Brain microvascular endothelial cell (primary cell): ENCODE results near the gene ERC1.

Experiments used
- DNase-seq: peaks from one replicate; pipeline ENCODE4 v3.0.0-alpha.2; 2020
- H3K27ac ChIP-seq: fragments of 250-450 bp; sonication (Bioruptor Pico); 2 replicates; pipeline ENCODE4 v1.5.1; 2020; ENCODE audit warnings: mild to moderate bottlenecking, moderate library complexity
- H3K27me3 ChIP-seq: fragments of 250-450 bp; sonication (Bioruptor Pico); replicated peaks from 2 replicates; pipeline ENCODE4 v1.5.1; 2020; ENCODE audit warnings: mild to moderate bottlenecking
- H3K36me3 ChIP-seq: fragments of 250-450 bp; sonication (Bioruptor Pico); replicated peaks from 2 replicates; pipeline ENCODE4 v1.5.1; 2020; ENCODE audit warnings: mild to moderate bottlenecking
- H3K4me3 ChIP-seq: 2 replicates; pipeline ENCODE4 v1.5.1; 2011; ENCODE audit warnings: low read depth, mild to moderate bottlenecking, control low read depth, low read length, moderate library complexity
- in situ Hi-C: cut with HindIII; loops from 2 replicates; pipeline ENCODE4 v1.10.0; 2017; ENCODE audit warnings: low sequenced_read_pairs, low pct_ligation_motif_present
- TF ChIP-seq, protein P1 (sequence below): IDR thresholded peaks from 2 replicates; pipeline ENCODE4 v1.5.1; 2011; ENCODE audit warnings: low read depth, mild to moderate bottlenecking, moderate library complexity, low read length, control low read depth, inconsistent platforms; ENCODE audit errors: missing control alignments

Gene ERC1

DNA sequence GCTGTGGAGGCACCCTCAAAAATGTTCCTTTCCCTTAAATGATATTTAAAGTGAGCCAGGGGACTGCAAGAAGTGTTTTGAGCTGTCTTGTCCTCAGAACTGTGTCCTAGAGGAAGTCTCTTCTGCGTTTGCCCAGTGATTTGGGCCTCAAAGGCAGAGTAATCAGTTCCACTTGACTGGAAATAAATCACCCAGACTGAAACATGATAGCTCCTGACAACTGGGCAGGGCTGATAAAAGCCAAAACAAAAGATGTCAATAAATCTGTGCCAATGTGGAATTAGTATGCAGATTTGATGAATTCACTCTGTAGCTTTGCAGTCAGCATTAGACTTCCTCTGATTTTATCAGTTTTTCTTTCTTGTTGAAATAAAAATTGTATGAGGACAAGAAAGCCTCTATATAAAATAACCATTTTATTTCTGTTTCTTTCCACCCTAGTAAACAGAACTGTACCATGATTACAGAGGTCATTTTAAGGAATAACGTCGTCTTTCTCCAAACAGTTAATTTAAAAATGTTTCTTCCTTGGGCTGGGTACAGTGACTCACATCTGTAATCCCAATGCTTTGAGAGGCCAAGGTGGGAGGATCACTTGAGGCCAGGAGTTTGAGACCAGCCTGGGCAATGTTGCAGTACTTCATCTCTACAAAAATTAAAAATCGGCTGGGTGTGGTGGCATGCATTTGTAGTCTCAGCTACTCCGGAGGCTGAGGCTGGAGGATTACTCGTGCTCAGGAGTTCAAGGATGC lies 180.8 kb downstream of the ERC1 start:
- H3K36me3 ChIP-seq, result no peaks in the 10 kb centered on the region
- DNase-seq, result no peak
- H3K27me3 ChIP-seq, result no peaks in the 10 kb centered on the region
- TF ChIP-seq, protein P1, sequence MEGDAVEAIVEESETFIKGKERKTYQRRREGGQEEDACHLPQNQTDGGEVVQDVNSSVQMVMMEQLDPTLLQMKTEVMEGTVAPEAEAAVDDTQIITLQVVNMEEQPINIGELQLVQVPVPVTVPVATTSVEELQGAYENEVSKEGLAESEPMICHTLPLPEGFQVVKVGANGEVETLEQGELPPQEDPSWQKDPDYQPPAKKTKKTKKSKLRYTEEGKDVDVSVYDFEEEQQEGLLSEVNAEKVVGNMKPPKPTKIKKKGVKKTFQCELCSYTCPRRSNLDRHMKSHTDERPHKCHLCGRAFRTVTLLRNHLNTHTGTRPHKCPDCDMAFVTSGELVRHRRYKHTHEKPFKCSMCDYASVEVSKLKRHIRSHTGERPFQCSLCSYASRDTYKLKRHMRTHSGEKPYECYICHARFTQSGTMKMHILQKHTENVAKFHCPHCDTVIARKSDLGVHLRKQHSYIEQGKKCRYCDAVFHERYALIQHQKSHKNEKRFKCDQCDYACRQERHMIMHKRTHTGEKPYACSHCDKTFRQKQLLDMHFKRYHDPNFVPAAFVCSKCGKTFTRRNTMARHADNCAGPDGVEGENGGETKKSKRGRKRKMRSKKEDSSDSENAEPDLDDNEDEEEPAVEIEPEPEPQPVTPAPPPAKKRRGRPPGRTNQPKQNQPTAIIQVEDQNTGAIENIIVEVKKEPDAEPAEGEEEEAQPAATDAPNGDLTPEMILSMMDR, result no peak
- no peak overlapping the region for H3K27ac ChIP-seq
- in situ Hi-C loops, result no loop called here
- no peak overlapping the region for H3K4me3 ChIP-seq

DNA sequence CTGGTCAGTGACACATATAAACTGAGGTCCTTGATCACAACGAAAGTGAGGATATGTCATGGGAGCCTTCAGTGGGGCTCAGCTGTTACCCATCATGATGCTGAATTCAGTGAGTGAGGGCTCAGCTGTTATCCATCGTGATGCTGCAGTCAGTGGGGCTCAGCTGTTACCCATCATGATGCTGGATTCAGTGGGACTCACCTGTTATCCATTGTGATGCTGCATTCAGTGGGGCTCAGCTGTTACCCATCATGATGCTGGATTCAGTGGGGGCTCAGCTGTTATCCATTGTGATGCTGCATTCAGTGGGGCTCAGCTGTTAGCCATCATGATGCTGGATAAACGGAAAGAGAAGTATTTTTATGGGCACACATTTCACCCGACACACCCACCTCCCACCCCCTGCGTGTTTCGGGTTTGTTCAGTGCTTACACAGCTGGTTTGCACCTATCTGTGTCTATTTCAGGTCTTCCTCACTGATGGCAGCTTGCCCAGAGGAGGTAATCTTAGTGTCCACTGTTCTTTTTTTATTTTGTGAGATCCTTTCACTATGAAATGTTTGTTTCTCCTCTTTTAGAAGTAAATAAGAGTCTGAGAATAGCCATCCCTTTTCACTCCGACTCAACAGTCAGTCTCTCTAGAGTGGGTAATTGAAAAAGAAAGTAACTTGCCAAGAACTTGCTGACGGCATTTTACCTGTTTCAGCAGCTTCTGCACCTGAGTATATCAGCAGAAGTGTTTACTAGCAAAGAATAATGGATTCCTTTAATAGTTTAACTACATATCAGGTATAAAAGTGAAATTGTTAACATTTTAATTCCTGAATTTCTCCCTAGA lies 183.0 kb downstream of the ERC1 start:
- in situ Hi-C loops, result no loop called here
- TF ChIP-seq, protein P1, result no peak
- no peak for DNase-seq

DNA sequence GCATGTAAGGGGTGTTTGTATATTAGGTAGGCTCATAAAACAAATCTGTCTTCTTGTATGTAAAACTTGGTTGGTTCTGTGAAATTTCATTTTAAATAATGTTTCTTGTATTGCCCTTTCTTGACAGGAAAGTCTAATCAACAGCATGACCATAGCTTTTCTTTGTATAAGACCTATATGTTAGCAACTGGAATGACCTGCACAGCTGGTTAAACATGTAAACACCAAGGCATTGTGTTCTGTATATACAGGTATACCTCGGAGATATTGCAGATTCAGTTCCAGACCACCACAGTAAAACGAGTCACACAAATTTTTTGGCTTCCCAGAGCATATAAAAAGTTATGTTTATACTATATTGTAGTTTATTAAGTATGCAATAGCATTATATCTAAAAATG lies 183.6 kb downstream of the ERC1 start:
- no peak for DNase-seq
- H3K4me3 ChIP-seq, result no peak overlapping the region
- TF ChIP-seq, protein P1, result no peak
- in situ Hi-C loops, result no loop called here
- no peaks in the 10 kb centered on the region for H3K36me3 ChIP-seq
- no peaks in the 10 kb centered on the region for H3K27me3 ChIP-seq
- no peak overlapping the region for H3K27ac ChIP-seq

More for the DNA sequence above, 183.0 kb downstream of the ERC1 start:
- Histone ChIP-seq H3K4me3 (no peak overlapping the region), H3K27me3 (no peaks in the 10 kb centered on the region), H3K27ac (no peak overlapping the region), H3K36me3 (no peaks in the 10 kb centered on the region)

DNA sequence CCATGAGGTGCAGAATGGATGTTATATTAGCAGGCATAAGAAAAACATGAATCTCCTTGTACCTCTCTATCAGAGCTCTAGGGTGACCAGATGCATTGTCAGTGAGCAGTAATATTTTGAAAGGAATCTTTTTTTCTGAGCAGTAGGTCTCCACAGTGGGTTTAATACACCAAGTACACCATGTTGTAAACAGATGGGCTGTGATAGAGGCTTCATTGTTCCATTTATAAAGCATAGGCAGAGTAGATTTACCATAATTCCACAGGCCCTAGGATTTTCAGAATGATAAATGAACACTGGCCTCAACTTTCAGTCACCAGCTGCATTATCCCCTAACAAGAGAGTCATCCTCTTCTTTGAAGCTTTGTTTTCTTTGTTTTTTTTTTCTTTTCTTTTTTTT lies 185.2 kb downstream of the ERC1 start:
- peaks cover 2% of the 10 kb centered on the region for H3K36me3 ChIP-seq
- in situ Hi-C loops, result no loop called here
- no peak overlapping the region for H3K4me3 ChIP-seq
- H3K27me3 ChIP-seq, result no peaks in the 10 kb centered on the region
- H3K27ac ChIP-seq, result no peak overlapping the region
- TF ChIP-seq, protein P1, result no peak
- no peak for DNase-seq

DNA sequence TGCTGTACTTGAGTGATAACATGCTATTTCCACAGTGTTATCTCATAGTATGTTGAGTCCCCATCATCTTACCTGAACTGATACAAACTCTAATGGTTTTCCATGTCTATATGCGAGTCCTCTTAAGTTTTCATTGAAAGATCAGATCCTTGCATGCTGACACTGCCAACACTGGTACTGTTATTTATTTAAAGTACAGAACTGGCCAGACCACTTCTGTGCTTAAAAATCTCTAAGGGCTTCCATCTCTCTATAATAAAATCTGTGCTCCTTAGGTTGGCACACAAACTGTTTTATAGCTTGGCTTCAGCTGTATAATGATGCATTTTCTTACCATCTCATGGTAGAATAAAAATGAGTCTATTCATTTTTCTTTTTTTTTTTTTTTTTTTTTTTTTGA lies 188.1 kb downstream of the ERC1 start:
- H3K27ac ChIP-seq, result no peak overlapping the region
- H3K4me3 ChIP-seq, result no peak overlapping the region
- DNase-seq, result no peak
- in situ Hi-C loops, result no loop called here
- TF ChIP-seq, protein P1, result no peak
- H3K27me3 ChIP-seq, result no peaks in the 10 kb centered on the region
- peaks cover 2% of the 10 kb centered on the region for H3K36me3 ChIP-seq
